ENCODE data around the gene RIC3. TPM values are rescaled to one million over a fixed set of nuclear protein-coding genes. Genes with fewer than 3 reads are reported as not detected.

RIC3 gene
- total RNA-seq, 1 donor = not detected

GRCh38 chr11:8202516-8203413 is 33.9 kb upstream of the RIC3 start:
- no peak overlapping the region for H3K4me3 ChIP-seq (ENCODE audit: low read depth, low read length)
- TF ChIP-seq, protein P1, sequence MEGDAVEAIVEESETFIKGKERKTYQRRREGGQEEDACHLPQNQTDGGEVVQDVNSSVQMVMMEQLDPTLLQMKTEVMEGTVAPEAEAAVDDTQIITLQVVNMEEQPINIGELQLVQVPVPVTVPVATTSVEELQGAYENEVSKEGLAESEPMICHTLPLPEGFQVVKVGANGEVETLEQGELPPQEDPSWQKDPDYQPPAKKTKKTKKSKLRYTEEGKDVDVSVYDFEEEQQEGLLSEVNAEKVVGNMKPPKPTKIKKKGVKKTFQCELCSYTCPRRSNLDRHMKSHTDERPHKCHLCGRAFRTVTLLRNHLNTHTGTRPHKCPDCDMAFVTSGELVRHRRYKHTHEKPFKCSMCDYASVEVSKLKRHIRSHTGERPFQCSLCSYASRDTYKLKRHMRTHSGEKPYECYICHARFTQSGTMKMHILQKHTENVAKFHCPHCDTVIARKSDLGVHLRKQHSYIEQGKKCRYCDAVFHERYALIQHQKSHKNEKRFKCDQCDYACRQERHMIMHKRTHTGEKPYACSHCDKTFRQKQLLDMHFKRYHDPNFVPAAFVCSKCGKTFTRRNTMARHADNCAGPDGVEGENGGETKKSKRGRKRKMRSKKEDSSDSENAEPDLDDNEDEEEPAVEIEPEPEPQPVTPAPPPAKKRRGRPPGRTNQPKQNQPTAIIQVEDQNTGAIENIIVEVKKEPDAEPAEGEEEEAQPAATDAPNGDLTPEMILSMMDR (IDR thresholded peaks at IDR 0.05; ENCODE audit: insufficient read depth, low read length) = no peak
- no peak for DNase-seq (ENCODE audit: low read depth)

DNA sequence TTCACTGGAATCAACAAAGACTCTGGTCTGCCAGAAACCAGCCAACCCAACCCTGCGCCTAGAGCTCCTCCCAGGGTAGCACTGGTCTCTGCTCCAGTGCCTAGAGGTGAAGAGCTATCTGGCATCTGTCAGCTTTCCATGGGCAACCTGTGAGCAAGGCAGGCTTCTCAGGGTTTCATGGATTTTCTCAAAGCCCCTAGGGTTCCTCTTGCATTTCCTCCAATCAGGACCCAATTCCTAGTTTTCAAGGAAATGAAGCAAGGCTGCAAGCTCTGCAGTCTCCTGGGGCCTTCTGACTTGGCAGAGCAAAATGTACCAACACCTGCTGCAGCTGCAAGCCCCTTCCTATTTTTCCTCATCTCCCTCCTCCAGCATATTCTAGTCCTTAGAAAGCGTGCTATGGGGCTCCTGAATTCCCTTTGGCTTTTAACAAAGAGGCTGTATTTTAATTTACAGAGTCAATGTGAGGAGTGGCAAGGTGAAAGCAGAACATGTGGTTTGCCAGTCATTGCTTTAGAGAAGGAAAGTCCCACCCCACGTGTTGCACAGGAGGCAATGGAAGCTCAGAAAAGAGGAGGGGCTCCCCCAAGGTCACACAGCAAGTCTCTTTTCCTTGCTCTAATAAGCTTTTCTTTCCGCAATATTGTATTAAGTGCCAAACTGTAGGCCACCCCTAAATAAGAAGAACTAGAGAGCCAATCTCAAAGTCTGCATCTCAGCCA is 33.0 kb upstream of the RIC3 start:
- no peak overlapping the region for H3K4me3 ChIP-seq (ENCODE audit: low read depth, low read length)
- TF ChIP-seq, protein P1 (IDR thresholded peaks at IDR 0.05; ENCODE audit: insufficient read depth, low read length) = no peak
- DNase-seq (ENCODE audit: low read depth) = no peak

- TF ChIP-seq, protein P1 (IDR thresholded peaks at IDR 0.05; ENCODE audit: insufficient read depth, low read length) = no peak
- no peak for DNase-seq (ENCODE audit: low read depth)
- no peak overlapping the region for H3K4me3 ChIP-seq (ENCODE audit: low read depth, low read length)
Measured at GRCh38 chr11:8199676-8200075, 30.9 kb upstream of the RIC3 start.

GRCh38 chr11:8196749-8197148 is 27.9 kb upstream of the RIC3 start:
- no peak overlapping the region for H3K4me3 ChIP-seq (ENCODE audit: low read depth, low read length)
- TF ChIP-seq, protein P1 (IDR thresholded peaks at IDR 0.05; ENCODE audit: insufficient read depth, low read length) = no peak
- DNase-seq (ENCODE audit: low read depth) = no peak

GRCh38 chr11:8194956-8195355 is 26.1 kb upstream of the RIC3 start:
- DNase-seq (ENCODE audit: low read depth) = no peak
- H3K4me3 ChIP-seq (ENCODE audit: low read depth, low read length) = no peak overlapping the region
- TF ChIP-seq, protein P1 (IDR thresholded peaks at IDR 0.05; ENCODE audit: insufficient read depth, low read length) = no peak

GRCh38 chr11:8192896-8193209 is 24.0 kb upstream of the RIC3 start:
- TF ChIP-seq, protein P1 (IDR thresholded peaks at IDR 0.05; ENCODE audit: insufficient read depth, low read length) = no peak
- DNase-seq (ENCODE audit: low read depth) = no peak
- no peak overlapping the region for H3K4me3 ChIP-seq (ENCODE audit: low read depth, low read length)

Data from fibroblast of the aortic adventitia (primary cell).